GM19372 (cell line): ENCODE data around the gene CMTM4.
A peak's percentile ranks its signal among the peaks of the same experiment; 100 is the strongest.

ENCODE experiments used
- ATAC-seq: cut with Tn5 transposase; IDR thresholded peaks from one replicate; pipeline ENCODE4 v1.9.1; 2021; ENCODE audit warnings: mild to moderate bottlenecking, low read depth, moderate library complexity; ENCODE audit not compliant: unreplicated experiment

Gene CMTM4

GRCh38 chr16:66696669-66697630 lies at the start of gene CMTM4:
Gene CMTM4 (minus strand): TSS chr16:66696743. CDS start chr16:66696525, 218 bp downstream.
- ATAC-seq = peak; percentile 88

DNA sequence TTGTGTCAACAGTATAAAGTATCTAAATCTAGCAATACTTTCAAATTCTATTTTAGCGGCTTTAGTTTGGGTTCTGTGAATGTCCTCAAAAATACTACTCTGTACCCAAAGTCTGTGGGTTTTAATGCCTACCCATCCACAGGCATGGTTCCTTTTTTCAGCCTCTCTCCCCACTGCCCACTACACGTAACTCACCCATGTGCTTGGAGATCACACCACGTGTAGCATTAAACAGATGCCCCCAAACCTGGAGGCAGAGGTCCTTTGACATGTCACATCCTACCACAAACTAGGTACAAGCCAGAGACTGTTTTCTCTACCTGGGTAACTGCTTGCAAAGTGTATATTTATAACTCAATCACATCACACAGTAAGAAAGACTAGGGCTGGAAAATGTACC lies 49.5 kb upstream of the CMTM4 start:
- no peak for ATAC-seq

GRCh38 chr16:66741950-66742808 lies 45.6 kb upstream of the CMTM4 start:
- ATAC-seq = no peak

GRCh38 chr16:66741169-66741900 lies 44.8 kb upstream of the CMTM4 start:
- ATAC-seq = no peak

GRCh38 chr16:66740533-66740932 lies 44.0 kb upstream of the CMTM4 start:
- ATAC-seq = no peak

GRCh38 chr16:66740010-66740409 lies 43.5 kb upstream of the CMTM4 start:
- ATAC-seq = no peak

DNA sequence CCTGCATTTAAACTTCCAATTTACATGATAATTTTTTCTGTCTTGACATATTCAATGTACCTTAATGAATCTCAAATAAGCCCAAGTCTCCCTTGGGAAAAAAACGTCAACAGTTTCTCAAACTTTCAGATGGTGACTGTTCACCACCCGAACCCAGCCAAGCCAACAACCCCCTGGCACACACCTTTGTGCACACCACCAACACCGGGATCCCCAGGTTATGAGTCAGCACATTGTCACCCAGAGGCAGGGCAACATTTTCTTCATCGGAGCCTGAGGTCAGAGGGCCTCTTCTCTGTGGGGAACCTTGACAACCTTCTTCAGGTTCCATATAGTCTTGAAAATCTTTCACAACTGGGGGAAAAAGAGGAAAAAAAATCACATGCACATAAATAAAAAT lies 39.3 kb upstream of the CMTM4 start:
- ATAC-seq = no peak

DNA sequence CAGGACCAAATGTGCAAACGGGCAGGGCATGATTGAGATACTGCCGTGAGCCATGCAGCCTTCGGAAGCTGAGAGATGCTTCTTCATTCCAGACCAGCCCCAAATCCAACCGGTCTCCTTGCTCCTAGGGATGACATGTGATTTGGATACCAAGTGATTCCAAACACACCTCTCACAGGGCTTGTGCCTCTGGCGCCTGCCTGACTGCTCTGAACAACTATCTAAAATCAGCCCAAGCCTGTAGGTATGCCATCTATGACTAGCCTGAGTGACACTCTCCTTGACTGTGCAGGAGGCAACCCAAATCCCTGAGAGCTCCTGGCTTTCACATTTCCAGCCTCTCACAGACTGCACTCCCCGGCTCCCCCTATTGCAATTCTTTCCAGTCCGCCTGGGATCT lies 34.6 kb upstream of the CMTM4 start:
- no peak for ATAC-seq

DNA sequence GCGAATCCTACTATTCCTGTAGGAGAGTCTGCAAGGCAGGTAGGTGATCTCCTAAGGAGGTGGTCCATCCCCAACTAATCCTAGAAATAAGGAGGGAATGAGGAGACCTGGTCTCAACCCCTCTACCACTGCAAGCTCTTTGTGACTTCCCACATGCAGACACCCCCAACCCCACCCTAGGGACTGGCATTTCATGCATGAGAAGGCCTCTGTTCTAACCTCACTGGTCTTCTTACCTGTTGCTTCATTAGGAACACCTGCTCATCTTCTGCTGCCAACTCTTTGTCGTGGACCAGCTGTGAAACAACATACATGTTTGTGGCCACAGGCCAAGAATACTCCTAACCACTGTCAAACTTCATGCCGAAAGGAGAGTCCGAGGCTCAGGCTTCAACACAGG lies 32.3 kb upstream of the CMTM4 start:
- ATAC-seq = no peak

GRCh38 chr16:66728117-66728787 lies 31.7 kb upstream of the CMTM4 start:
- no peak for ATAC-seq

- no peak for ATAC-seq
Observed at GRCh38 chr16:66720766-66721165, 24.2 kb upstream of the CMTM4 start.

DNA sequence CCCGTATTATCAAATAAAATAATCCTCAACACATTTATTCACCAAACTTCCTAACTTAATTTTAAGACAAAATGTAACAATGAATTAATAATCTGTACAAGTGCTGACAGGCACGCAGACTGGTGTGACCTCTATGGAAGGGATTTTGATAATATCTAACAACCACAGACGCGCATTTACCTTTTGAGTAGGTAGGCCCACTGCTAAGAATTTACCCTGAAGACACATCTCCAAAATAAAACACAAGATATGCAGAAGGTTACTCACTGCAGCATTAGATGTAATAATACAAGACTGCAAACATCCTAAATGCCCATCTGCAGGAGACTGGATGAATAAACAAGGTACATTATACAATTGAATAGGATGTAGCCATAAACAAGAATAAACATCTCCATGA lies 22.7 kb upstream of the CMTM4 start:
- no peak for ATAC-seq

DNA sequence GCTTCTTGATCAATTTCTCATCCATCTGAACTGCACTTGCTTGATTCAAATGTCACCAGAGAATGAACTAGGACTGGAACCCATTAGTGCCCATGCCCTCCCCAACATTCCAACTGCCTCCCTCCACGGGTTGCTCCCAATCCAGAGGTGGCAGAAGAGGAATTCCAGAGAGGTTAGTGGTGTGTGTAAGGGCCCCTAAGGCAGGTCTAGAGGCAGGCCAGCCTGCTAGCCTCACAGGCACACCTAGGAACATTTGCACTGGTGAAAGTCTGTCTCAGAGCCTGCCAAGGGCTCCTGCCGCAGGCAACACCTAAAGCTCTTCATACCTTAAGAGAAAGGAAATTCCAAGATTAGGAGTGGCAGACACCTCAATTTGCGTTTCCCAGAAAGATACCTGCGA lies 21.2 kb upstream of the CMTM4 start:
- ATAC-seq = no peak

GRCh38 chr16:66717112-66717675 lies 20.7 kb upstream of the CMTM4 start:
- ATAC-seq = peak; percentile 65

GRCh38 chr16:66714654-66715307 lies 18.2 kb upstream of the CMTM4 start:
- no peak for ATAC-seq

DNA sequence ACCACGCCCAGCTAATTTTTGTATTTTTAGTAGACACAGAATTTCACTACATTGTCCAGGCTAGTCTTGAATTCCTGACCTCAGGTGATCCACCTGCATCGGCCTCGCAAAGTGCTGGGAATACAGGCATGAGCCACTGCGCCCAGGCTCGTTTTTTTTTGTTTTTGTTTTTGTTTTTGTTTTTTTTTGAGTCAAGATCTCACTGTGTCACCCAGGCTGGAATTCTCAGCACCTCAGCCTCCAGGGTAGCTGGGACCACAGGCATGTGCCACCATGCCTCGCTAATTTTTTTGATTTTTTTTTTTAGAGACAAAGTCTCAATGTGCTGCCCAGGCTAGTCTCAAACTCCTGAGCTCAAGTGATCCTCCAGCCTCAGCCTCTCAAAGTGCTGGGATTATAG lies 17.5 kb upstream of the CMTM4 start:
- no peak for ATAC-seq

DNA sequence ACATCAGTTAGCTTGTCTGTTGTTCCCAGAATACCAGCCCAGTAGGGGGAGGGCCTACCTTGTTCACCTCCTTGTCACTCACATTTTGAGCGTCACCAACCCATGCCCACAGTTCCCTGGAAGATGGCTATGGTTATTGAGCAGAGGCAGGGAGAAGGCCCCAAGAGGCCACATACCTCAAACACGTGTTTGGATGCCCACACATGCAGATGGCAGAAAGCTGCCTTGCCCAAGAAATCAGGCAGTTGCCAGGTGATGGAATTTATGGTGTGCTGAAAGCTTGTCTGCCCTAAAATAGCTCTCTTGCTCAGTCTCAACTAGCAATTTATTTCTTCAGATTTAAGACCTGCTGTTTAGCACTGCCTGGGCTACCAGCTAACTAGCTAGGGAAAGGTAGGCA lies 16.5 kb upstream of the CMTM4 start:
- ATAC-seq = no peak

GRCh38 chr16:66712512-66712911 lies 16.0 kb upstream of the CMTM4 start:
- ATAC-seq = no peak

- no peak for ATAC-seq
Observed at GRCh38 chr16:66711581-66711980, 15.0 kb upstream of the CMTM4 start.
